Ovary (tissue), 3 donors: ENCODE measurements around the gene PFDN6.
"Not testable (repeated sequence)": the region's sequence is repeated elsewhere in the genome, so short reads cannot be mapped to it uniquely, and the experiment has no call there.

ENCODE experiments used
- CTCF ChIP-seq, 3 donors: fragments of 450-650 bp in 2 of 3; fragments of 200-600 bp in 1 of 3; IDR thresholded peaks; one replicate each; pipeline versions ENCODE4 v1.5.1 to v1.8.0; 2016 to 2022; ENCODE audit warnings: antibody characterized with exemption in 3 of 3, mild to moderate bottlenecking in 1 of 3
- POLR2A ChIP-seq: fragments of 450-650 bp; IDR thresholded peaks from one replicate; pipeline ENCODE4 v1.6.1; 2017; ENCODE audit warnings: antibody characterized with exemption, mild to moderate bottlenecking, moderate library complexity
- donor health status: DM: no; HTN: no; CAD: no.

GRCh38 chr6:33262490-33262889 is 26.9 kb upstream of the PFDN6 start:
- not testable (repeated sequence) for TF ChIP-seq POLR2A; CTCF (IDR thresholded peaks at IDR 0.05)
